ENCODE data around the gene EDAR. TPM values are rescaled to one million over a fixed set of nuclear protein-coding genes. Genes with fewer than 3 reads are reported as not detected.

EDAR gene
- polyA plus RNA-seq, 1 of the 3 experiments (the other 2 are of a cell fraction) = not detected

DNA sequence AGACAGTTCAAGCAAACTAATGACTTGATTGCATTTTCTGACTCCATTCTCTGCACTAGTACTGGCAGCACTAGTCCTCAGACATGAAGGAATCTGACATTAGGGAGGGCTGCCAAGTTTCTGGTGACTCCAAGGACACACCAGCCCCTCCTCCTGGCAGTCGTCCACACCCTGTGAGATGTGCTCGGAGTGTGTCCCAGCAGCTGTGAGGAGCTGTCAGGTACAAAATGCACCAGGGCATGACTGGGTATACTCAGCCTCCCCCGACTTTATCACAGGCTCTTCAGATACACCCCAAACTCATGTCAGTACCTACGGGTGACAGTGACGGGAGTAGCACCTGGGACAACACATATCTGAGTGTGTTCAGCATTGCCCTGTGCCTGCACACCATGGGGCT lies 43.1 kb downstream of the EDAR start:
- H3K4me3 ChIP-seq (ENCODE audit: low read depth in 2 of 2, low read length in 1 of 2) = no peak overlapping the region
- H3K9me3 ChIP-seq = no peaks in the 10 kb centered on the region
- no peak overlapping the region for H3K27ac ChIP-seq (ENCODE audit: low read depth in 2 of 2, low read length in 1 of 2)
- no peak overlapping the region for H3K9ac ChIP-seq
- H3K36me3 ChIP-seq (replicated peaks in 1 of 2; ENCODE audit: control insufficient read depth in 1 of 2, insufficient read depth in 2 of 2, low read length in 1 of 2) = no peaks in the 10 kb centered on the region
- H3K27me3 ChIP-seq (ENCODE audit: insufficient read depth) = peaks cover 6% of the 10 kb centered on the region; the same call in 1 of the 2 replicates
- H2AFZ ChIP-seq (ENCODE audit: low read depth) = no peak overlapping the region
- H3K79me2 ChIP-seq (ENCODE audit: insufficient read depth) = no peaks in the 10 kb centered on the region
- no peak overlapping the region for H3K4me2 ChIP-seq
- TF ChIP-seq POLR2AphosphoS5 (IDR thresholded peaks at IDR 0.05; ENCODE audit: low read depth, low read length) (no peak), RXRA (IDR thresholded peaks at IDR 0.05; ENCODE audit: borderline replicate concordance, low read depth) (no peak), EP300 (IDR thresholded peaks at IDR 0.05; ENCODE audit: borderline replicate concordance in 1 of 2, low read depth in 1 of 2, low read length in 1 of 2) (no peak), JUND (IDR thresholded peaks at IDR 0.05) (no peak), RFX5 (IDR thresholded peaks at IDR 0.05; ENCODE audit: low read length) (no peak), NFIC (IDR thresholded peaks at IDR 0.05; ENCODE audit: borderline replicate concordance) (no peak), TEAD4 (IDR thresholded peaks at IDR 0.05; ENCODE audit: borderline replicate concordance, insufficient read depth) (no peak), RAD21 (IDR thresholded peaks at IDR 0.05; ENCODE audit: low read length) (no peak), TCF12 (IDR thresholded peaks at IDR 0.05) (no peak), RCOR1 (IDR thresholded peaks at IDR 0.05; ENCODE audit: low read length) (no peak), GABPA (IDR thresholded peaks at IDR 0.05; ENCODE audit: low read depth) (no peak), FOXJ3 (CRISPR knock-in tag; IDR thresholded peaks at IDR 0.05) (no peak)
- TF ChIP-seq, protein P1, sequence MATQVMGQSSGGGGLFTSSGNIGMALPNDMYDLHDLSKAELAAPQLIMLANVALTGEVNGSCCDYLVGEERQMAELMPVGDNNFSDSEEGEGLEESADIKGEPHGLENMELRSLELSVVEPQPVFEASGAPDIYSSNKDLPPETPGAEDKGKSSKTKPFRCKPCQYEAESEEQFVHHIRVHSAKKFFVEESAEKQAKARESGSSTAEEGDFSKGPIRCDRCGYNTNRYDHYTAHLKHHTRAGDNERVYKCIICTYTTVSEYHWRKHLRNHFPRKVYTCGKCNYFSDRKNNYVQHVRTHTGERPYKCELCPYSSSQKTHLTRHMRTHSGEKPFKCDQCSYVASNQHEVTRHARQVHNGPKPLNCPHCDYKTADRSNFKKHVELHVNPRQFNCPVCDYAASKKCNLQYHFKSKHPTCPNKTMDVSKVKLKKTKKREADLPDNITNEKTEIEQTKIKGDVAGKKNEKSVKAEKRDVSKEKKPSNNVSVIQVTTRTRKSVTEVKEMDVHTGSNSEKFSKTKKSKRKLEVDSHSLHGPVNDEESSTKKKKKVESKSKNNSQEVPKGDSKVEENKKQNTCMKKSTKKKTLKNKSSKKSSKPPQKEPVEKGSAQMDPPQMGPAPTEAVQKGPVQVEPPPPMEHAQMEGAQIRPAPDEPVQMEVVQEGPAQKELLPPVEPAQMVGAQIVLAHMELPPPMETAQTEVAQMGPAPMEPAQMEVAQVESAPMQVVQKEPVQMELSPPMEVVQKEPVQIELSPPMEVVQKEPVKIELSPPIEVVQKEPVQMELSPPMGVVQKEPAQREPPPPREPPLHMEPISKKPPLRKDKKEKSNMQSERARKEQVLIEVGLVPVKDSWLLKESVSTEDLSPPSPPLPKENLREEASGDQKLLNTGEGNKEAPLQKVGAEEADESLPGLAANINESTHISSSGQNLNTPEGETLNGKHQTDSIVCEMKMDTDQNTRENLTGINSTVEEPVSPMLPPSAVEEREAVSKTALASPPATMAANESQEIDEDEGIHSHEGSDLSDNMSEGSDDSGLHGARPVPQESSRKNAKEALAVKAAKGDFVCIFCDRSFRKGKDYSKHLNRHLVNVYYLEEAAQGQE (IDR thresholded peaks at IDR 0.05; ENCODE audit: low read depth, low read length) = no peak
- TF ChIP-seq, protein P2, sequence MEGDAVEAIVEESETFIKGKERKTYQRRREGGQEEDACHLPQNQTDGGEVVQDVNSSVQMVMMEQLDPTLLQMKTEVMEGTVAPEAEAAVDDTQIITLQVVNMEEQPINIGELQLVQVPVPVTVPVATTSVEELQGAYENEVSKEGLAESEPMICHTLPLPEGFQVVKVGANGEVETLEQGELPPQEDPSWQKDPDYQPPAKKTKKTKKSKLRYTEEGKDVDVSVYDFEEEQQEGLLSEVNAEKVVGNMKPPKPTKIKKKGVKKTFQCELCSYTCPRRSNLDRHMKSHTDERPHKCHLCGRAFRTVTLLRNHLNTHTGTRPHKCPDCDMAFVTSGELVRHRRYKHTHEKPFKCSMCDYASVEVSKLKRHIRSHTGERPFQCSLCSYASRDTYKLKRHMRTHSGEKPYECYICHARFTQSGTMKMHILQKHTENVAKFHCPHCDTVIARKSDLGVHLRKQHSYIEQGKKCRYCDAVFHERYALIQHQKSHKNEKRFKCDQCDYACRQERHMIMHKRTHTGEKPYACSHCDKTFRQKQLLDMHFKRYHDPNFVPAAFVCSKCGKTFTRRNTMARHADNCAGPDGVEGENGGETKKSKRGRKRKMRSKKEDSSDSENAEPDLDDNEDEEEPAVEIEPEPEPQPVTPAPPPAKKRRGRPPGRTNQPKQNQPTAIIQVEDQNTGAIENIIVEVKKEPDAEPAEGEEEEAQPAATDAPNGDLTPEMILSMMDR (IDR thresholded peaks at IDR 0.05) = no peak
- TF ChIP-seq, protein P3, sequence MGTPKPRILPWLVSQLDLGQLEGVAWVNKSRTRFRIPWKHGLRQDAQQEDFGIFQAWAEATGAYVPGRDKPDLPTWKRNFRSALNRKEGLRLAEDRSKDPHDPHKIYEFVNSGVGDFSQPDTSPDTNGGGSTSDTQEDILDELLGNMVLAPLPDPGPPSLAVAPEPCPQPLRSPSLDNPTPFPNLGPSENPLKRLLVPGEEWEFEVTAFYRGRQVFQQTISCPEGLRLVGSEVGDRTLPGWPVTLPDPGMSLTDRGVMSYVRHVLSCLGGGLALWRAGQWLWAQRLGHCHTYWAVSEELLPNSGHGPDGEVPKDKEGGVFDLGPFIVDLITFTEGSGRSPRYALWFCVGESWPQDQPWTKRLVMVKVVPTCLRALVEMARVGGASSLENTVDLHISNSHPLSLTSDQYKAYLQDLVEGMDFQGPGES (IDR thresholded peaks at IDR 0.05; ENCODE audit: low read depth, low read length) = no peak
- TF ChIP-seq, protein P4, sequence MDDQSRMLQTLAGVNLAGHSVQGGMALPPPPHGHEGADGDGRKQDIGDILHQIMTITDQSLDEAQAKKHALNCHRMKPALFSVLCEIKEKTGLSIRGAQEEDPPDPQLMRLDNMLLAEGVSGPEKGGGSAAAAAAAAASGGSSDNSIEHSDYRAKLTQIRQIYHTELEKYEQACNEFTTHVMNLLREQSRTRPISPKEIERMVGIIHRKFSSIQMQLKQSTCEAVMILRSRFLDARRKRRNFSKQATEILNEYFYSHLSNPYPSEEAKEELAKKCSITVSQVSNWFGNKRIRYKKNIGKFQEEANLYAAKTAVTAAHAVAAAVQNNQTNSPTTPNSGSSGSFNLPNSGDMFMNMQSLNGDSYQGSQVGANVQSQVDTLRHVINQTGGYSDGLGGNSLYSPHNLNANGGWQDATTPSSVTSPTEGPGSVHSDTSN (IDR thresholded peaks at IDR 0.05) = no peak
- no peaks in the 10 kb centered on the region for H3K9me2 ChIP-seq
- ChIA-PET POLR2A (no interaction called here), CTCF (interaction anchor here (1.8 kb wide), 1 partner anchor 17 kb away, joined by 10 read pairs; no protein-coding TSS in a partner anchor)
- H3K4me1 ChIP-seq (ENCODE audit: control insufficient read depth in 1 of 2, insufficient read depth in 2 of 2, low read depth in 1 of 2, low read length in 1 of 2) = no peaks in the 10 kb centered on the region
- WGBS (ENCODE audit: low lambda C conversion rate) = 49% methylated on average over 5 of the region's 5 CpGs
- H4K20me1 ChIP-seq (ENCODE audit: insufficient read depth) = no peaks in the 10 kb centered on the region
- no peaks in the 10 kb centered on the region for H3F3A ChIP-seq (replicated peaks; ENCODE audit: insufficient read depth)
- DNase-seq = no peak
